Measurements from ENCODE around the gene HINT2. TPM values are rescaled to one million over a fixed set of nuclear protein-coding genes. Genes with fewer than 3 reads are reported as not detected.

The HINT2 gene
- total RNA-seq, 1 experiment from 2014 or later: 110 TPM

DNA sequence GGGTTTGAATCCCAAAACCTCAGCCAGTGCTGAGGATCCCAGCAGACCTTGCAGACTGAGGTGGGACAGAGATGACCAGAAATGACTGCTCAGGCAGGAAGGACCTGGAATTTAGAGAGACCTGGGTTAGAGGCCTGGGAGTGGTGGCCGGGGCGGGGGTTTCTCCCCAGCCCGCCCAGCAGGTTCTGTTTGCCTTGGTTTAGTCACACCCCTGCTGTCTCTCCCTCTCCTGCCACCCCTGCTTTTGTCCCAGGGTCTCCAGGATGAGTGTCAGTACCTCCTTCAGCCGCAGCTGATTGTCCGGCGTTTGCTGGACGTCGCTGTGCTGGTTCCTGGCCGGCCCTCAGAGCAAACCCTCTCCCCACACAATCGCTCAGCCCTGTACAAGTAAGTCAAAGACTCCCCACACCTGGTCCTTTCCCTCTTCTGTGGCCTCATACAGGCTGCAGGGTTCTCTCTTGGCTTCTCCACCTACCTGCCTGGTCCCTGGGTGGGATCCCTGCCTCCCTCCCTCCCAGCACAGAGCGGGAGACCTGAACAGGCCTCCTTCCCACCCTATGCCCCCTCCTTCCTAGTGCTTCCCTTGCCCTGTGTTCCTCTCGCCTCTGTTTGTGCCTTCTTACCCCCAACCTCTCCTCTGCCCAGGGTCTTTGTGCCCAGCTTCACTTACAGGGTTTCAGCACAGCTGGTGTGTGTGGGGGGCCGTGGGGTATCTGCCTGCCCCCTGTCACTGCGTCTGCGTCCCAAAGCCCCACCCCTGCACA, 26.2 kb upstream of the HINT2 start:
- no peaks in the 10 kb centered on the region for H3K36me3 Mint-ChIP-seq (ENCODE audit: insufficient read depth, unreplicated experiment)

DNA sequence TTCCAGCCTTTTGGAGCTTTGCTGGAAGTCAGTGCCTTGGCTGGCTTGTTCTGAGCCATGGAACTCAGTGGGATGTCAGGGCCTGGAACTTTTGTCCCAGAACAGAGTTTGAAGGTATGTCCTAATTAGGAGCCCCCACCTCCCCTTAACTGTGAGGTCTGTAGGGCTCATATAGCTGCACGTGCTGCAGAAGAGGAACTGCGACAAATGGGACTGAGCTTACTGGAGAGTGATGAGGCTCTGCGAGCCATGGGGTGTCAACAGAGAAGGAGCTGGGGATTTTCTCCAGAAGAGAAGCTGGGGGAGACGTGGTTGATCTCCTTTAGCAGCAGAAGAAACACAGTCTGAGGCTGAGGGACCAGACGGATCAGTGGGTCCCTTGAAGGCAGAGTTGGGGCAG, 25.1 kb upstream of the HINT2 start:
- Mint-ChIP-seq H3K27me3 (ENCODE audit: insufficient read depth, unreplicated experiment) (no peaks in the 10 kb centered on the region), H3K4me1 (ENCODE audit: low read depth, unreplicated experiment) (peaks cover 23% of the 10 kb centered on the region), H3K27ac (ENCODE audit: unreplicated experiment) (no peak overlapping the region), H3K36me3 (ENCODE audit: insufficient read depth, unreplicated experiment) (peaks cover 4% of the 10 kb centered on the region), H3K4me3 (ENCODE audit: unreplicated experiment) (no peak overlapping the region), H3K9me3 (ENCODE audit: unreplicated experiment) (no peaks in the 10 kb centered on the region)
- no peak for DNase-seq
- no TSS peak for BruUV-seq (replicated peaks)
- TF ChIP-seq, protein P1, sequence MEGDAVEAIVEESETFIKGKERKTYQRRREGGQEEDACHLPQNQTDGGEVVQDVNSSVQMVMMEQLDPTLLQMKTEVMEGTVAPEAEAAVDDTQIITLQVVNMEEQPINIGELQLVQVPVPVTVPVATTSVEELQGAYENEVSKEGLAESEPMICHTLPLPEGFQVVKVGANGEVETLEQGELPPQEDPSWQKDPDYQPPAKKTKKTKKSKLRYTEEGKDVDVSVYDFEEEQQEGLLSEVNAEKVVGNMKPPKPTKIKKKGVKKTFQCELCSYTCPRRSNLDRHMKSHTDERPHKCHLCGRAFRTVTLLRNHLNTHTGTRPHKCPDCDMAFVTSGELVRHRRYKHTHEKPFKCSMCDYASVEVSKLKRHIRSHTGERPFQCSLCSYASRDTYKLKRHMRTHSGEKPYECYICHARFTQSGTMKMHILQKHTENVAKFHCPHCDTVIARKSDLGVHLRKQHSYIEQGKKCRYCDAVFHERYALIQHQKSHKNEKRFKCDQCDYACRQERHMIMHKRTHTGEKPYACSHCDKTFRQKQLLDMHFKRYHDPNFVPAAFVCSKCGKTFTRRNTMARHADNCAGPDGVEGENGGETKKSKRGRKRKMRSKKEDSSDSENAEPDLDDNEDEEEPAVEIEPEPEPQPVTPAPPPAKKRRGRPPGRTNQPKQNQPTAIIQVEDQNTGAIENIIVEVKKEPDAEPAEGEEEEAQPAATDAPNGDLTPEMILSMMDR (IDR thresholded peaks at IDR 0.05; ENCODE audit: insufficient read depth in 1 of 2, low read depth in 1 of 2, low read length in 1 of 2, severe bottlenecking in 1 of 2, unreplicated experiment in 1 of 2): no peak
- CTCF ChIA-PET: no interaction called here
- Histone ChIP-seq H3K36me3 (ENCODE audit: control insufficient read depth, insufficient read depth, low read length) (peaks cover 2% of the 10 kb centered on the region; the same call in 1 of the 2 replicates), H3K27me3 (replicated peaks; ENCODE audit: control insufficient read depth, insufficient read depth, low read length) (no peaks in the 10 kb centered on the region), H3K4me3 (ENCODE audit: low read depth, low read length) (no peak overlapping the region), H3K4me1 (peaks cover 17% of the 10 kb centered on the region), H3K9me3 (no peaks in the 10 kb centered on the region)
- intact Hi-C loops (cut with micrococcal nuclease; ENCODE audit: unreplicated experiment): no loop called here
- POLR2A ChIA-PET: no interaction called here

More for the DNA sequence above, 26.2 kb upstream of the HINT2 start:
- no peak overlapping the region for H3K4me3 Mint-ChIP-seq (ENCODE audit: unreplicated experiment)
- H3K27ac Mint-ChIP-seq (ENCODE audit: unreplicated experiment): no peak overlapping the region
- peaks cover 16% of the 10 kb centered on the region for H3K4me1 Mint-ChIP-seq (ENCODE audit: low read depth, unreplicated experiment)
- no peaks in the 10 kb centered on the region for H3K9me3 ChIP-seq
- no peaks in the 10 kb centered on the region for H3K27me3 ChIP-seq (replicated peaks; ENCODE audit: control insufficient read depth, insufficient read depth, low read length)
- no peaks in the 10 kb centered on the region for H3K9me3 Mint-ChIP-seq (ENCODE audit: unreplicated experiment)
- no peak for DNase-seq
- H3K4me1 ChIP-seq: peaks cover 5% of the 10 kb centered on the region
- intact Hi-C loops (cut with micrococcal nuclease; ENCODE audit: unreplicated experiment): no loop called here
- H3K36me3 ChIP-seq (ENCODE audit: control insufficient read depth, insufficient read depth, low read length): peaks cover under 1% of the 10 kb centered on the region; the same call in 1 of the 2 replicates
- H3K27me3 Mint-ChIP-seq (ENCODE audit: insufficient read depth, unreplicated experiment): no peaks in the 10 kb centered on the region
- BruUV-seq (replicated peaks): no TSS peak
- ChIA-PET CTCF (no interaction called here), POLR2A (no interaction called here)
- TF ChIP-seq, protein P1 (IDR thresholded peaks at IDR 0.05; ENCODE audit: insufficient read depth in 1 of 2, low read depth in 1 of 2, low read length in 1 of 2, severe bottlenecking in 1 of 2, unreplicated experiment in 1 of 2): no peak
- H3K4me3 ChIP-seq (ENCODE audit: low read depth, low read length): no peak overlapping the region

DNA sequence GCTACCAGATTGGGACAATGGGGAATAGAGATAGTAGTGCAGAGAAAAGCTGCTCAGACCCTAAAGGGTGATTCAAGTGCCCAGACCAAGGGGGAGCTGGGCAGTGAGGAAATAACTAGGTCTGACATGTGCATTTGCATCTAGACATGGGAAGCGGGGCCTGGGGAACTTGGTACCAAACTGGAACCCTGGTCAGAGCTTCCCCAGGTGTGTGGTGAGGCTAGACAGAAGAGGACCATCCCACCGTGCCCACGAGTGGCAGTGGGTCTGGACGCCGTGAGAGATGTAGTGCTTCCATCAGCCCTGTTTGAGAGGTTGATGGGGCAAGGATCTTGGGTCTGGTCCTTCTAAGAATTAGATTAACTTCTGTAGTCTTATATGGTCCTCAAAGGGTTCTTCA, 21.8 kb upstream of the HINT2 start:
- peaks cover 3% of the 10 kb centered on the region; the same call in 1 of the 2 replicates for H3K36me3 ChIP-seq (ENCODE audit: control insufficient read depth, insufficient read depth, low read length)
- Mint-ChIP-seq H3K9me3 (ENCODE audit: unreplicated experiment) (no peaks in the 10 kb centered on the region), H3K27ac (ENCODE audit: unreplicated experiment) (no peak overlapping the region), H3K4me3 (ENCODE audit: unreplicated experiment) (no peak overlapping the region), H3K4me1 (ENCODE audit: low read depth, unreplicated experiment) (peaks cover 23% of the 10 kb centered on the region), H3K27me3 (ENCODE audit: insufficient read depth, unreplicated experiment) (no peaks in the 10 kb centered on the region), H3K36me3 (ENCODE audit: insufficient read depth, unreplicated experiment) (peaks cover 4% of the 10 kb centered on the region)
- H3K27me3 ChIP-seq (replicated peaks; ENCODE audit: control insufficient read depth, insufficient read depth, low read length): no peaks in the 10 kb centered on the region
- intact Hi-C loops (cut with micrococcal nuclease; ENCODE audit: unreplicated experiment): no loop called here
- peaks cover 14% of the 10 kb centered on the region for H3K4me1 ChIP-seq
- POLR2A ChIA-PET: no interaction called here
- no peak for DNase-seq
- H3K4me3 ChIP-seq (ENCODE audit: low read depth, low read length): no peak overlapping the region
- CTCF ChIA-PET: interaction anchor here (2.1 kb wide), 1 partner anchor 23 kb away, joined by 8 read pairs; no protein-coding TSS in a partner anchor
- no TSS peak for BruUV-seq (replicated peaks)
- TF ChIP-seq, protein P1 (IDR thresholded peaks at IDR 0.05; ENCODE audit: insufficient read depth in 1 of 2, low read depth in 1 of 2, low read length in 1 of 2, severe bottlenecking in 1 of 2, unreplicated experiment in 1 of 2): no peak
- H3K9me3 ChIP-seq: no peaks in the 10 kb centered on the region

Data from Caco-2 (cell line).